SK-N-SH treated with all-trans-retinoic acid at 6 μM for 48 hours (cell line): ENCODE measurements around the gene DDX52.
"Not testable (repeated sequence)": the region's sequence is repeated elsewhere in the genome, so short reads cannot be mapped to it uniquely, and the experiment has no call there.

Source experiments
- ARNTL ChIP-seq: fragments of 450-650 bp; formaldehyde crosslinking; IDR thresholded peaks from 2 replicates; pipeline ENCODE4 v1.5.0; 2020; ENCODE audit warnings: low read depth, mild to moderate bottlenecking, moderate library complexity, borderline replicate concordance
- BACH2 ChIP-seq: fragments of 250-450 bp; sonication (Bioruptor Pico); IDR thresholded peaks from 2 replicates; pipeline ENCODE4 v1.9.0; 2021; ENCODE audit warnings: mild to moderate bottlenecking, borderline replicate concordance
- CREB5 ChIP-seq: fragments of 250-450 bp; sonication (Bioruptor Pico); IDR thresholded peaks from 2 replicates; pipeline ENCODE4 v1.5.1; 2020; ENCODE audit warnings: low read depth, mild to moderate bottlenecking, moderate library complexity
- CSRNP3 ChIP-seq: fragments of 250-450 bp; sonication (Bioruptor Pico); IDR thresholded peaks from 2 replicates; pipeline ENCODE4 v1.5.1; 2021; ENCODE audit warnings: mild to moderate bottlenecking, moderate library complexity
- PATZ1 ChIP-seq: fragments of 250-450 bp; sonication (Bioruptor Pico); IDR thresholded peaks from 2 replicates; pipeline ENCODE4 v1.8.0; 2020; ENCODE audit warnings: mild to moderate bottlenecking, moderate library complexity, borderline replicate concordance
- POU6F1 ChIP-seq: fragments of 250-450 bp; sonication (Bioruptor Pico); IDR thresholded peaks from 2 replicates; pipeline ENCODE4 v1.8.0; 2021; ENCODE audit warnings: low read depth, mild to moderate bottlenecking, moderate library complexity, borderline replicate concordance
- RARB ChIP-seq: fragments of 250-450 bp; sonication (Bioruptor Pico); IDR thresholded peaks from 2 replicates; pipeline ENCODE4 v1.8.0; 2021; ENCODE audit warnings: mild to moderate bottlenecking, moderate library complexity
- TOX ChIP-seq: fragments of 250-450 bp; sonication (Bioruptor Pico); IDR thresholded peaks from 2 replicates; pipeline ENCODE4 v1.8.0; 2021; ENCODE audit warnings: mild to moderate bottlenecking, moderate library complexity, borderline replicate concordance
- TSHZ2 ChIP-seq: fragments of 250-450 bp; sonication (Bioruptor Pico); IDR thresholded peaks from 2 replicates; pipeline ENCODE4 v1.5.0; 2020; ENCODE audit warnings: mild to moderate bottlenecking, moderate library complexity
- ZFP3 ChIP-seq: fragments of 250-450 bp; sonication (Bioruptor Pico); IDR thresholded peaks from 2 replicates; pipeline ENCODE4 v1.5.0; 2020; ENCODE audit warnings: mild to moderate bottlenecking, moderate library complexity
- ZNF565 ChIP-seq: fragments of 450-650 bp; formaldehyde crosslinking; conservative IDR thresholded peaks from 2 replicates; pipeline ENCODE4 v1.5.0; 2020; ENCODE audit warnings: low read depth, mild to moderate bottlenecking, moderate library complexity
- ZNF70 ChIP-seq: fragments of 450-650 bp; formaldehyde crosslinking; IDR thresholded peaks from 2 replicates; pipeline ENCODE4 v1.5.0; 2020; ENCODE audit warnings: mild to moderate bottlenecking, moderate library complexity

- TF ChIP-seq BACH2 (CRISPR knock-in tag); CREB5; RARB (CRISPR knock-in tag); PATZ1 (CRISPR knock-in tag); ZNF565 (CRISPR knock-in tag); CSRNP3 (CRISPR knock-in tag); ARNTL; POU6F1 (CRISPR knock-in tag); ZNF70 (CRISPR knock-in tag); TOX (CRISPR knock-in tag); TSHZ2; ZFP3: not testable (repeated sequence)
Observed at GRCh38 chr17:37616430-37616829, 26.8 kb downstream of the DDX52 start.
